KG1 (cell line): ENCODE data around the gene INPP1.

Experiments used
- DNase-seq: peaks from one replicate; lab custom pipeline; 2025; lab: John Stamatoyannopoulos, UW

The INPP1 gene

DNA sequence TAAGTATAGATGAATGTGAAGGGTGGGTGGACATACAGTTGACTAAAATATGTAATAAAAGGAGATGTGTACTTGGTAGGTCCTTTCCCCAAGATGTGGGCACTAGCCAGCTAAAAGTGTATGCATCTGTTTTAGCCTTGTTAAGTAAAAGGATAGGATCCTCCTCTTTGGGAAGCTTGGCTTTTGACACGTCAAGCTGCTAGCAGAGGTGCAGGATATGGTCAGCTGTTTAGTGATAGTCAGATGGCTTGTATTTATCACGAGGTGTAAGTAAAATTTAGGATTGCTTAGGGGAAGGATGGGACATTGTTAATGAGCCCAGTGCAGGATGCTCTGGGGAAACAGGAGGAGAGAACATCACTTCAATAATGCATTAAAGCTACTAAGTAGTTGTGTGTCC lies 66.2 kb downstream of the INPP1 start:
- DNase-seq = no peak

DNA sequence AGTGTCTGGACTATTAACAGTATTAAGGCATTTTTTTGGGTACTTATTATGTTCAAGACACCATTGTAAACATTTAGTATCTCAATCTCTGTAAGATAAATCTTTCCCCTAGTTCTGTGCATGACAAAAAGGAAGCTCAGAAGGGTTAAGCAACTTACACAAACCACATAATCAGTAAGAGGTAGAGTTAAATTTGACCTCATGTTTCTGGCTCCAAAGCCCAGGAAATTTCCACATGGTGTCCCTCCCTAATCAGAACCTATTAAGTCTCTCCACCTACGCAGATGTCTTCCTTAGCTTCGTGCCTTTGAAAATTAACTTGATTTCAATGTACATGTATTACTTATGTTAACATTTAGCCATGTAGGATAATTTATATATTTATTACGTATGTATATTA lies 66.8 kb downstream of the INPP1 start:
- DNase-seq = no peak

DNA sequence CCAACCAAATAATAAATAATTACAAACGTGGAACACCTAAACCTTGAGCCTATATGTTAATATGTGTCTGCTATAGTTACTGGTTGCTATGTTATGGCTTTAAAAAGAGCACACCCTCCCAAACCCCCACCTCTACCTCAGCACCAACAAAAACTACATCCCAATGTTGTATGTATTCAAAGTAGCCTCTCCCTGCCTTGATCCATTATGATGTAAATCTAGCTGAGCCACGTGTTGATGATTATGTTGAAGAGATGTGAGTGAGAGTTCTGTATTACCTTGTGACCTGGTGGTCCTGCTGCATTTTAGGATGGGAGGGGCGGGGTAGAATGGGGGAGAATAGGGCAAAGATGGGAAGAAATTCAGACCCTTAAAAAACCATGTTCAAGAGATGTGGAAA lies 69.6 kb downstream of the INPP1 start:
- no peak for DNase-seq

- DNase-seq = no peak
These were observed 70.0 kb downstream of the INPP1 start for GRCh38 chr2:190413421-190413820.

DNA sequence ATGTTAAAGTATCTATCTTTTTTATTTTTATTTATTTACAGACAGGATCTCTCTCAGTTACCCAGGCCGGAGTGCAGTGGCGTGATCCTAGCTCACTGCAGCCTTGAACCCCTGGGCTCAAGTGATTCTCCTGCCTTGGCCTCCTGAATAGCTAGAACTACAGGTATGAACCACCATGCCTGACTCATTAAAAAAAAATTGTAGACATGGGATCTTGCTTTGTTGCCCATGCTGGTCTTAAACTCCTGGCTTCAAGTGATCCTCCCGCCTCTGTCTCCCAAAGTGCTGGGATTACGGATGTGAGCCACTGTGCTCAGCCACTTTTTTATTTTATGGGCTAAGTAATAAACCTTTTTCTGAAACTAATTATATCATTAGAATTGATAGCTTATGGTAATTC lies 71.9 kb downstream of the INPP1 start:
- no peak for DNase-seq

GRCh38 chr2:190415794-190416775 lies 72.7 kb downstream of the INPP1 start:
- peak; percentile 52 for DNase-seq

- no peak for DNase-seq
These were observed 73.9 kb downstream of the INPP1 start for GRCh38 chr2:190417045-190417842.

GRCh38 chr2:190418727-190419126 lies 75.3 kb downstream of the INPP1 start:
- no peak for DNase-seq

DNA sequence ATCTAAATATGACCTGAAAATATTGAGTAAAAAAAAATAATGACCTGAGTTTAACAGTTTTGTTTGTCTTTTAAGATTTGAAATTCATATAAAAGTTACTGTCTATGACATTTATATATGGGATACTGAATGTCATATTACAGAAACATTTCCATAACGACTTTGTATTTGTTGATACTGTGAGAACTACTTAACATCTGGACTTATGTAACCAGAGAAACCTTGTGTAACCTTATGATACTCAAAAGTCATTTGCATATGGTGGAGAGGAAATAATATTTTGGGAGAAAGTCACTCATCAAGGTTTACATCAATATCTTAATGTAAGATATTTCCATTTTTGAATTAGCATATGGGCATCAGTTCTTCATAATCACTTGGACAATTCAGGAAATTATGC lies 77.4 kb downstream of the INPP1 start:
- no peak for DNase-seq
